CD14-positive monocyte (primary cell): ENCODE measurements around the gene SLC9A7. TPM values are rescaled to one million over a fixed set of nuclear protein-coding genes. Genes with fewer than 3 reads are reported as not detected.

Experiments used
- DNase-seq, 3 donors: peaks; one replicate each; pipeline ENCODE4 v3.0.0-alpha.2; 2011 to 2022
- H2AFZ ChIP-seq: 2 replicates; pipeline ENCODE4 v1.6.0; 2012; ENCODE audit warnings: mild to moderate bottlenecking, low read depth, low read length, inconsistent platforms; ENCODE audit not compliant: insufficient read depth, poor library complexity, severe bottlenecking
- H3K27ac ChIP-seq, 2 donors: 1 replicate in 1 of 2; 2 replicates in 1 of 2; pipeline ENCODE4 v1.5.1; 2012 to 2013; ENCODE audit warnings: low read length in 2 of 2, control low read depth in 1 of 2, inconsistent platforms in 1 of 2, low read depth in 1 of 2, mild to moderate bottlenecking in 1 of 2
- H3K27me3 ChIP-seq, 2 donors: one replicate each; pipeline versions ENCODE4 v1.6.0 to v1.6.1; 2011 to 2013; ENCODE audit warnings: low read length in 2 of 2; ENCODE audit not compliant: control insufficient read depth in 2 of 2, insufficient read depth in 2 of 2
- H3K36me3 ChIP-seq, 2 donors: replicated peaks in 1 of 2; 1 replicate in 1 of 2; 2 replicates in 1 of 2; pipeline versions ENCODE4 v1.5.1 to v1.6.1; 2012 to 2013; ENCODE audit warnings: low read length in 2 of 2, control low read depth in 1 of 2, inconsistent platforms in 1 of 2, mild to moderate bottlenecking in 1 of 2; ENCODE audit not compliant: insufficient read depth in 2 of 2, control insufficient read depth in 1 of 2
- H3K4me1 ChIP-seq, 2 donors: 1 replicate in 1 of 2; 2 replicates in 1 of 2; pipeline versions ENCODE4 v1.5.1 to v1.6.1; 2012 to 2013; ENCODE audit warnings: low read length in 2 of 2, control low read depth in 1 of 2, inconsistent platforms in 1 of 2, mild to moderate bottlenecking in 1 of 2, moderate library complexity in 1 of 2; ENCODE audit not compliant: insufficient read depth in 2 of 2, control insufficient read depth in 1 of 2
- H3K4me2 ChIP-seq: replicated peaks from 2 replicates; pipeline ENCODE3; 2012; ENCODE audit warnings: low read length, moderate library complexity, mild to moderate bottlenecking; ENCODE audit not compliant: poor library complexity, severe bottlenecking; ENCODE audit errors: extremely low read depth
- H3K4me3 ChIP-seq, 3 experiments: fragments of 200-600 bp in 1 of 3; sonication (generic) in 1 of 3; replicated peaks in 1 of 3; 1 replicate in 2 of 3; 2 replicates in 1 of 3; pipeline ENCODE4 v1.5.1; 2011 to 2013; ENCODE audit warnings: low read length in 3 of 3, mild to moderate bottlenecking in 3 of 3, control low read depth in 2 of 3, low read depth in 2 of 3, inconsistent platforms in 1 of 3, moderate library complexity in 1 of 3
- H3K79me2 ChIP-seq: 2 replicates; pipeline ENCODE4 v1.6.0; 2012; ENCODE audit warnings: mild to moderate bottlenecking, control low read depth, inconsistent platforms, low read length, moderate library complexity; ENCODE audit not compliant: insufficient read depth
- H3K9ac ChIP-seq: 2 replicates; pipeline ENCODE4 v1.6.0; 2017; ENCODE audit warnings: low read length, mild to moderate bottlenecking; ENCODE audit not compliant: insufficient read depth, poor library complexity, severe bottlenecking
- H3K9me3 ChIP-seq, 2 donors: replicated peaks in 1 of 2; 1 replicate in 1 of 2; 2 replicates in 1 of 2; pipeline versions ENCODE4 v1.5.1 to v1.6.1; 2012 to 2013; ENCODE audit warnings: low read length in 2 of 2, control low read depth in 1 of 2; ENCODE audit not compliant: control insufficient read depth in 1 of 2, insufficient read depth in 1 of 2
- H4K20me1 ChIP-seq: 2 replicates; pipeline ENCODE4 v1.6.0; 2012; ENCODE audit warnings: mild to moderate bottlenecking, low read length, control low read depth, moderate library complexity; ENCODE audit not compliant: insufficient read depth
- H3K27ac Mint-ChIP-seq, 7 donors: one replicate each; pipeline ENCODE4 v1.8.0; 2020; ENCODE audit warnings: mild to moderate bottlenecking in 7 of 7, mixed read lengths in 7 of 7, moderate library complexity in 6 of 7, inconsistent platforms in 2 of 7
- H3K27me3 Mint-ChIP-seq, 3 donors: one replicate each; pipeline ENCODE4 v1.8.0; 2021 to 2022; ENCODE audit warnings: low read depth in 3 of 3, mild to moderate bottlenecking in 3 of 3, mixed read lengths in 3 of 3, moderate library complexity in 3 of 3, inconsistent platforms in 1 of 3
- H3K36me3 Mint-ChIP-seq, 2 donors: one replicate each; pipeline ENCODE4 v1.8.0; 2020; ENCODE audit warnings: mixed read lengths in 2 of 2, inconsistent platforms in 1 of 2, mild to moderate bottlenecking in 1 of 2
- H3K4me1 Mint-ChIP-seq: one replicate; pipeline ENCODE4 v1.8.0; 2020; ENCODE audit warnings: mild to moderate bottlenecking, mixed read lengths
- H3K4me3 Mint-ChIP-seq, 2 donors: one replicate each; pipeline ENCODE4 v1.8.0; 2020; ENCODE audit warnings: mild to moderate bottlenecking in 2 of 2, mixed read lengths in 2 of 2, moderate library complexity in 1 of 2
- H3K9me3 Mint-ChIP-seq, 7 donors: one replicate each; pipeline ENCODE4 v1.8.0; 2020 to 2022; ENCODE audit warnings: mixed read lengths in 7 of 7, mild to moderate bottlenecking in 6 of 7, moderate library complexity in 6 of 7, inconsistent platforms in 2 of 7
- WGBS: methylation state at CpG from one replicate; pipeline ENCODE4 v1.1.5; 2013; ENCODE audit warnings: missing lambda C conversion rate; ENCODE audit not compliant: insufficient coverage; 5-methylcytosine and 5-hydroxymethylcytosine counted together
- intact Hi-C, 2 donors: fragments of 100-400 bp; cut with micrococcal nuclease; formaldehyde crosslinking; loops; one replicate each; pipeline versions ENCODE4 v1.15.0 to v1.15.1; 2023
- polyA plus RNA-seq, 3 donors: library from polyadenylated mRNA; depleted of rRNA in 1 of 3; unstranded in 2 of 3; stranded (reverse) in 1 of 3; fragments of 300-500 nt in 2 of 3; fragments of >200 nt in 1 of 3; fragmentation: Illumina TruSeq in 2 of 3; gene quantifications; 1 replicate in 2 of 3; 2 replicates in 1 of 3; pipeline ENCODE4 v1.2.3, GENCODE V29; 2012 to 2021
- TF ChIP-seq, protein P1 (sequence below): fragments of 200-600 bp; IDR thresholded peaks from one replicate; pipeline ENCODE4 v1.8.0; 2022; ENCODE audit warnings: antibody characterized with exemption, mild to moderate bottlenecking

Gene SLC9A7
- polyA plus RNA-seq, 3 donors = 0.73 to 2.0 (median 1.0) TPM

DNA sequence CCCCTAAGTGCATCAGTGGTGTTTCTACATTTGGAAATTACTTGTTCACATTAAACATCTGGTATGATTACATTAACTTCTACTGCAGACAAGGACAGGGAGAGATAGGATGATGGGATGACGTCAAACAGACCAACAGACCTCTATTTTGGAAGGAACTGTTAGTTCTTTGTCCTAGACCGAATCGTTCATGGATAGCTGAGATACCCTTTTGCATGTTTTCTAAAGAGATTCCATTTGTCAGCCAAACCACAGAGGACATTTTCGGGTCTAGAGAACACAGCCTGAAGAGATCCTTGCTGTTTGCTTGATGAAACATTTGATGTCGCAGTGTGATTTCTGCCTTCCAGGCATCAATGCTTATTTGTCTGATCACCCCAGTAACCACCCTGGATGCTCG lies 157.6 kb downstream of the SLC9A7 start:
- H3K27ac ChIP-seq = no peak overlapping the region
- WGBS = no CpG with 5 or more reads among the region's 6 CpGs
- H3K36me3 Mint-ChIP-seq = peaks cover 0 to 3% of the 10 kb centered on the region in 2 donors
- no peaks in the 10 kb centered on the region for H3K9me3 ChIP-seq
- H3K36me3 ChIP-seq = no peaks in the 10 kb centered on the region
- H3K27me3 ChIP-seq = peaks cover 0 to 3% of the 10 kb centered on the region in 2 donors
- H3K4me1 ChIP-seq = peaks cover 6 to 8% of the 10 kb centered on the region in 2 donors
- intact Hi-C loops = no loop called here
- H3K4me1 Mint-ChIP-seq = peaks cover 6% of the 10 kb centered on the region
- no peak overlapping the region for H3K27ac Mint-ChIP-seq
- H3K9me3 Mint-ChIP-seq = peaks cover 0 to 1% (median 0%) of the 10 kb centered on the region in 7 donors
- TF ChIP-seq, protein P1, sequence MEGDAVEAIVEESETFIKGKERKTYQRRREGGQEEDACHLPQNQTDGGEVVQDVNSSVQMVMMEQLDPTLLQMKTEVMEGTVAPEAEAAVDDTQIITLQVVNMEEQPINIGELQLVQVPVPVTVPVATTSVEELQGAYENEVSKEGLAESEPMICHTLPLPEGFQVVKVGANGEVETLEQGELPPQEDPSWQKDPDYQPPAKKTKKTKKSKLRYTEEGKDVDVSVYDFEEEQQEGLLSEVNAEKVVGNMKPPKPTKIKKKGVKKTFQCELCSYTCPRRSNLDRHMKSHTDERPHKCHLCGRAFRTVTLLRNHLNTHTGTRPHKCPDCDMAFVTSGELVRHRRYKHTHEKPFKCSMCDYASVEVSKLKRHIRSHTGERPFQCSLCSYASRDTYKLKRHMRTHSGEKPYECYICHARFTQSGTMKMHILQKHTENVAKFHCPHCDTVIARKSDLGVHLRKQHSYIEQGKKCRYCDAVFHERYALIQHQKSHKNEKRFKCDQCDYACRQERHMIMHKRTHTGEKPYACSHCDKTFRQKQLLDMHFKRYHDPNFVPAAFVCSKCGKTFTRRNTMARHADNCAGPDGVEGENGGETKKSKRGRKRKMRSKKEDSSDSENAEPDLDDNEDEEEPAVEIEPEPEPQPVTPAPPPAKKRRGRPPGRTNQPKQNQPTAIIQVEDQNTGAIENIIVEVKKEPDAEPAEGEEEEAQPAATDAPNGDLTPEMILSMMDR = no peak
- peaks cover 0 to 3% (median 0%) of the 10 kb centered on the region in 3 donors for H3K27me3 Mint-ChIP-seq
- H4K20me1 ChIP-seq = no peaks in the 10 kb centered on the region
- no peak overlapping the region for H3K4me3 ChIP-seq
- H2AFZ ChIP-seq = no peak overlapping the region
- no peaks in the 10 kb centered on the region for H3K79me2 ChIP-seq
- H3K9ac ChIP-seq = no peak overlapping the region
- DNase-seq = no peak
- H3K4me3 Mint-ChIP-seq = no peak overlapping the region
- H3K4me2 ChIP-seq = no peak overlapping the region

DNA sequence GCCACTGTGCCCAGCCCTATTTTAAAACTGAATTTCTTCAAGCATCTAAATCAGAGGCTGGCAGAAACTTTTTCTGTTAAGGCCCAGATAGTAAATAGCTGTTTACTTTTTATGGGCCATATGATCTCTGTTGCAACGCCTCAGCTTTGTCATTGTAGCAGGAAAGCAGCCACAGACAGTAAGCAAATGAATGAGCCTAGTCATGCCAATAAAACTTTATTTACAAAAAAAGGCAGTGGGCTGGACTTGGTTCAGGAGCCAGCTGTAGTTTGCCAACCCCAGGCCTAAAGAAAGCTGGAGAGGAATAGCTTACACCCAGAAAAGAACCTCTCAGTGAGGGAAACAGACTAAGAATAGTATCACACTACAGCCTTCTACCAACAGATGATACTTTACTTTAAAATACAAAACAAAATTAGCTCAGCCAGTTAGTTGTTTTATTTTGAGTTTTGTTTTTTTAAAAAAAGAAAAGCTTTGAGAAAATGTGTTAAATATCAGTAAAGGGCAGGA lies 159.8 kb downstream of the SLC9A7 start:
- TF ChIP-seq, protein P1 = no peak
- Histone ChIP-seq H3K36me3 (no peaks in the 10 kb centered on the region), H3K27me3 (peaks cover 0 to 3% of the 10 kb centered on the region in 2 donors), H3K4me2 (no peak overlapping the region), H2AFZ (no peak overlapping the region), H3K4me3 (no peak overlapping the region), H3K4me1 (peaks cover 6 to 8% of the 10 kb centered on the region in 2 donors), H3K9me3 (no peaks in the 10 kb centered on the region), H4K20me1 (no peaks in the 10 kb centered on the region), H3K9ac (no peak overlapping the region), H3K79me2 (no peaks in the 10 kb centered on the region), H3K27ac (no peak overlapping the region)
- Mint-ChIP-seq H3K27ac (peak overlapping the region in 1 of 7 donors; percentile 14), H3K36me3 (peaks cover 0 to 3% of the 10 kb centered on the region in 2 donors), H3K9me3 (peaks cover 0 to 3% (median 0%) of the 10 kb centered on the region in 7 donors), H3K4me3 (no peak overlapping the region), H3K4me1 (peaks cover 6% of the 10 kb centered on the region), H3K27me3 (peaks cover 0 to 3% (median 0%) of the 10 kb centered on the region in 3 donors)
- WGBS = no CpG with 5 or more reads among the region's 1 CpG
- intact Hi-C loops = no loop called here
- no peak for DNase-seq
